GM19397 (cell line): Measurements from ENCODE around the gene DFFA.
"Not testable (repeated sequence)": the region's sequence is repeated elsewhere in the genome, so short reads cannot be mapped to it uniquely, and the experiment has no call there.

Experiments
- ATAC-seq: cut with Tn5 transposase; IDR thresholded peaks from one replicate; pipeline ENCODE4 v1.9.1; 2021; ENCODE audit warnings: mild to moderate bottlenecking, moderate library complexity; ENCODE audit not compliant: unreplicated experiment

The DFFA gene

GRCh38 chr1:10470043-10470442 is 2.3 kb downstream of the DFFA start:
- ATAC-seq: no peak

GRCh38 chr1:10467078-10467477 is 5.3 kb downstream of the DFFA start:
- ATAC-seq: no peak

GRCh38 chr1:10459184-10459583 is 13.1 kb downstream of the DFFA start:
- ATAC-seq: no peak

DNA sequence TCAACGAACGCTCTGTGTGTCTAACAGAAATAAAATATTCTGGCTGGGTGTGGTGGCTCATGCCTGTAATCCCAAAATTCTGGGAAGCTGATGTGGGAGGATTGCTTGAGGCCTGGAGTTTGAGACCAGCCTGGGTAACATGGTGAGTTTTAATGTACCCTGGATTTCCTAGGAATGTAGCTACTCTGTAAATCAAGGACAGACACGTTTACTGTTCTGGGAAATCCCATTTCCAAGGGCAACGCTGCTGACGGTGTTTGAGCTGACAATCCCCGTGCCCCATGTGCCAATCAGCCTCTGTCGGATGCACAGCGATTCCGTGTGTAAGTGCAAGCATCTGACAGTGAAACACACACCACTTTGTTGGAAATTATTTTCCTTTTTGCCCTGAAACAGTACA is 14.5 kb downstream of the DFFA start:
- no peak for ATAC-seq

- ATAC-seq: not testable (repeated sequence)
These were observed 14.9 kb downstream of the DFFA start for GRCh38 chr1:10457462-10457861.

- no peak for ATAC-seq
These were observed 15.7 kb downstream of the DFFA start for GRCh38 chr1:10456661-10457060.

DNA sequence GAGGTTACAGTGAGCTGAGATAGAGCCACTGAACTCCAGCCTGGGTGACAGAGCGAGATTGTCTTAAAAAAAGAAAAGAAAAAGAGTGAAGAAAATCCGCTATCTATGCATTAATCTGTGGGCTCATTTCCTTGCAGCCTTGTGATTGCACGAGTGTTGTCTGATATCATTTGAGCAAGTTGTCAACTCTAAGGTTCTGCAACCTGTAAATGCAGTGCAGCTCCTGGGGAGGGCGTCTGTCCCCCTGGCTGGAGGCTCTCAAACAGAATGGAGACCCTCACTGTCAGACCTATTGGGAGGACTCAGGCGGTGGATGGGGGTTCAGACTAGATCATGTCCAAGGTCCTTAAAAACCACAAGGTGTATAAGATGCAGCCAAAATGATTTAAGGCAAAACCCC is 16.3 kb downstream of the DFFA start:
- ATAC-seq: no peak

DNA sequence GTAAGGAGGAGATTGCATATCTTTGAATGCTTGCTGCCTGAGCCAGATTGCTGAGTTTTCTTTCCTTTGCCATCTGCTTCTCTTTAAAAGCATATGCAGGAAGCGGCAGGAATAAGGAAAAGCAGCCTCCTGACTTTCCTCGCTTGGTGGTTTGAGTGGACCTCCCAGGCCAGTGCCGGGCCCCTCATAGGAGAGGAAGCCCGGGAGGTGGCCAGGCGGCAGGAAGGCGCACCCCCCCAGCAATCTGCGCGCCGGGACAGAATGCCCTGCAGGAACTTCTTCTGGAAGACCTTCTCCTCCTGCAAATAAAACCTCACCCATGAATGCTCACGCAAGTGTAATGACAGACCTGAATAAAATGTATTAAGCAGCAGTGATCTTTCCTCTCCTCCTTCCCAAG is 21.0 kb downstream of the DFFA start:
- ATAC-seq: no peak

DNA sequence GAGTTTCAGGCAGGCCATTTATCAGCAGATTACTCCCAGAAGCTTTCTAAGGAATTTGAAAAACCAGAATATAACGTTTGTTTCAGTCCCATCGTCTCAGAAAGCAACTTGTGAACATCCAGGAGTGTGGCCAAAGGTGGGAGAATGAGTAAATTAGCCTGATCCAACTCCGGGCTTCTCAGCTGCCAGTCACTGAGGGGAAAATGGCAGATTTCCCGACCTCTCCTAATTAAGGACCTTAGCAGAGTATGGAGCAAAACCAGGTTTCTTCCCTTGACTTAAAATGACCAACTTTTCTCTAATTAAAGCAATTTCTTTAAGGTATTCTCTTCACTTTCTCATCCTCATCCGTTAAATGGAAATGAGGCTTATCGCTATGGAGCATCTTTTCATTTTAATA is 21.5 kb downstream of the DFFA start:
- no peak for ATAC-seq

- ATAC-seq: no peak
These were observed 22.0 kb downstream of the DFFA start for GRCh38 chr1:10450156-10450814.

DNA sequence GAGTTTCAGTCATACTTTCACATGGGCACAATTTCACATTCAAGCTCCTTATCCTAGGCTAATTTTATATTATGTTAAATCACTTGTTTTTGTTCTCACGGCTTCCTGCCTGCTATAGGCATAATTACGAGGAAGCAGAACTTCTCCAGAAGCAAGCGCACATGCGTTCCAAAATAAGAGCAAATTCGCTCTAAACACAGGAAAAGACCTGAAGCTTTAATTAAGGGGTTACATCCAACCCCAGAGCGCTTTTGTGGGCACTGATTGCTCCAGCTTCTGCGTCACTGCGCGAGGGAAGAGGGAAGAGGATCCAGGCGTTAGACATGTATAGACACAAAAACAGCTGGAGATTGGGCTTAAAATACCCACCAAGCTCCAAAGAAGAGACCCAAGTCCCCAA is 22.6 kb downstream of the DFFA start, which contains the start of gene CORT:
Gene CORT (plus strand): TSS at position 281 of the 400 bp plus-strand sequence. CDS start 193 bp downstream, outside the sequence.
- ATAC-seq: no peak

DNA sequence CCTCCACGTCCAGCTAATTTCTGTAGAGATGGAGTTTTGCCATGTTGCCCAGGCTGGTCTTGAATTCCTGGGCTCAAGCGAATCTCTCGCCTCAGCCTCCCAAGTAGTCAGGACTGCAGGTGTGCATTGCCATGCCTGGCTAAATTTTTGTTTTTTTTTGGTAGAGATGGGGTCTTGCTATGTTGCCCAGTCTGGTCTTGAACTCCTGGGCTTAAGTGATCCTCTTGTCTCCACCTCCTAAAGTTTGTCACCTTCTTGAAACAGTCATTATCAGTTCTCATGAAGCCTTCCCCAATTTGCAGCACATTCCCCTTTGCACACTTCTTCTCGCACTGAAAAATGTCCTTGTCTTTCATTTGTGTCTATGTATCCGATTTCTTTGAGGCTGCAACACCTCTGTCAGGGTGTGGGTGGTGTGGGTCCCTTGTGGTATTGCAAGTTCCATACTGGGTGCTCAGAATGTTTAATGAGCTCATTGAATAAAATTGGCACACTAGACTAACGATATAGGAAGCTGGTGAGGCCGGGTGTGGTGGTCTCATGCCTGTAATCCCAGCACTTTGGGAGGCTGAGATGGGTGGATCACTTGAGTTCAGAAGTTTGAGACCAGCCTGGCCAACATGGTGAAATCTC is 25.4 kb downstream of the DFFA start:
- ATAC-seq: no peak

GRCh38 chr1:10444795-10445397 is 27.4 kb downstream of the DFFA start:
- ATAC-seq: no peak

DNA sequence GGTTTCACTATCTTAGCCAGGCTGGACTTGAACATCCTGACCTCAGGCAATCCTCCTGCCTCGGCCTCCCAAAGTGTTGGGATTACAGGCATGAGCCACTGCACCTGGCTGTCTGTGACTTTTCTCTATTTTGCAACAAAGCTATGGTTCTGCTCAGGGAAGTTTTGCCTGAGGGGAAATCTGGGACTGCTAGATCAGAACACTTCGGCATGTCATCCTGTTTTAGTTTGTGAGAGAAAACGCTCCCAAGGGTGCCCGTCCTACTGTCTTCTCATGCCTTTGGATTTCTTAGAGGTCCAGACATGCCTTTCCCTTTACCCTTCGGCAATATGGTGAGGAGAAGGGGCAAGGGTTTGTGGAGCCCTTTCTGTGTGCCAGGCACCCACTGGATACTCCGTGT is 28.1 kb downstream of the DFFA start:
- ATAC-seq: no peak

GRCh38 chr1:10440794-10441193 is 31.5 kb downstream of the DFFA start:
- ATAC-seq: no peak

DNA sequence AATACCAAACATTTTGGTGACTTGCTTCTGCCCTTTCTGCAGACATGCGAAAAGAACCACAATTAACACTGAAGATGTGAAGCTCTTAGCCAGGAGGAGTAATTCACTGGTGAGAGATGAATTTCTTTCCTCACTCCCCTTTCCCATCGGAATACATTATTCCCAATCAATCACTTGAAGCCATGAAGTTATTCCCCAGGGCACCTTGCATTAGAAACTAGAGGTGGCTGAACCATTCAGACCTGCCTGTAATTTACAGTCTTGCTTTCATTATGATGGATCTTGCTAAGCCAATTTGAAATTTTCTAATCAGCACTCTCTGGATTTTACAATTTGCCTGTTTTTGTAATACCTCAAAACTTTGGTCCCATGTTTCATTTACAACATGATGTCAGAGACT is 32.0 kb downstream of the DFFA start:
- ATAC-seq: no peak

- ATAC-seq: no peak
These were observed 33.6 kb downstream of the DFFA start for GRCh38 chr1:10438677-10439163.

GRCh38 chr1:10437052-10437451 is 35.3 kb downstream of the DFFA start:
- no peak for ATAC-seq

DNA sequence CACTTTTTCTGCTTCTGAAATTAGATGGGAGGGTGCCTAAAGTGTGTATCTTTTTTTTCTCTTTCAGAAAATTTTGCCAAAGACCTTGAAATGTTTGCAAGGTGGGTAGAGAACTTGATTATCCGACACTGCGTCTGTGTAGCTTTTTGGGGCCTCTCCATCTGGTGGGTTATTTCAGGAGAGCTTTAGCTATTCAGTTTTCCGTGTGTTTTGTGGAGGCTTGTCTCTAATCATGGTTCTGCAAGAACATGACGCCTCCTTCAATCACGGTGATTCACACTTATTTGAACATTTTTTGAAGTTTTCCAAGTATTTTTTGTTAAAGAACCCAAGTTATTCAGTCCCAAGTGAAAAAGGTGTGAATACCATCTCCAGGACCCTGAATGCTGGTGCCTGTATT is 37.7 kb downstream of the DFFA start:
- no peak for ATAC-seq

DNA sequence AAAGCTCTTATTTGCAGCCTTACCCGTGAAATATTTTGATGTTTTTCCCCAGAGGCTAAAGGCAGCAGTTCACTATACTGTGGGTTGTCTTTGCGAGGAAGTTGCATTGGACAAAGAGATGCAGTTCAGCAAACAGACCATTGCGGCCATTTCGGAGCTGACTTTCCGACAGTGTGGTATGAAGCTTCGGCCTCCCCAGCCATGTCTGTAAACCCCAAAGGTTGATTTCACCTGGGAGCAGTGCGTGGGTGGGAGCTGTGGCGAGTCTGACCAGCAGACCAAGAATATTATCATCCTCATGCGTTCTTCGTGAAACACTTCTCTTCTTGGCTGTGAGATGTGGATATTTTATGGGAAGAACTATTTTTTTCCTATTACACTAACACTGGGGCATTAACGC is 38.5 kb downstream of the DFFA start:
- no peak for ATAC-seq

GRCh38 chr1:10432910-10433700 is 39.2 kb downstream of the DFFA start:
- ATAC-seq: no peak
